ENCODE measurements around the gene SRL.

- TF ChIP-seq POLR2AphosphoS5 (IDR thresholded peaks at IDR 0.05; ENCODE audit: low read depth) = no peak
- TF ChIP-seq EZH2 (IDR thresholded peaks at IDR 0.05; ENCODE audit: low read depth, unreplicated experiment) = no peak
Observed at GRCh38 chr16:4270091-4270490, 28.2 kb upstream of the SRL start.

Data from GM23338 (cell line).